Loucy (cell line): ENCODE data around the gene HOXD10.

ENCODE experiments used
- EZH2phosphoT487 ChIP-seq: fragments of 200-600 bp; IDR thresholded peaks from 2 replicates; pipeline ENCODE4 v1.6.1; 2018; ENCODE audit warnings: antibody characterized with exemption, mild to moderate bottlenecking, moderate library complexity, borderline replicate concordance
- TF ChIP-seq, protein P1 (sequence below): fragments of 200-600 bp; sonication (generic); conservative IDR thresholded peaks from 2 replicates; pipeline ENCODE4 v1.5.1; 2014; ENCODE audit warnings: mild to moderate bottlenecking, antibody characterized with exemption, low read length

DNA sequence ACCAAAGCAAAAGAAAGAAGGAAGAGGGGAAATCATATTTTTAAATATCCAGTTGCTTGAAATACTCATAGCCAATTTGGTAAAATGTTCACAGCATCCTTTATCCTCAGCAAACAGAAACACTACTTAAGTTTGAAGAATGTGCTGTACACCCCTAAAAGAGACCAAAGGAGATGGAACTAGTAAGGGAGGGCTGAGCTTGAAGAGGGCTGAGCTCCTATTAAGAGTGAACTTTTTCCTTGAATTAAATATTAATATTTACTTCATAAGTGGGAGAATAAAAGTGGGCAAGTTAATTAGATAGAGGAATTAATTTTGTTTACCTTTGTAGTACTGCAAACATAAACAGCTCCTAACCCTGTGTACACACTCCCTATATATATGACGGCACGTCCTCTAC is 39.8 kb upstream of the HOXD10 start:
- TF ChIP-seq, protein P1, sequence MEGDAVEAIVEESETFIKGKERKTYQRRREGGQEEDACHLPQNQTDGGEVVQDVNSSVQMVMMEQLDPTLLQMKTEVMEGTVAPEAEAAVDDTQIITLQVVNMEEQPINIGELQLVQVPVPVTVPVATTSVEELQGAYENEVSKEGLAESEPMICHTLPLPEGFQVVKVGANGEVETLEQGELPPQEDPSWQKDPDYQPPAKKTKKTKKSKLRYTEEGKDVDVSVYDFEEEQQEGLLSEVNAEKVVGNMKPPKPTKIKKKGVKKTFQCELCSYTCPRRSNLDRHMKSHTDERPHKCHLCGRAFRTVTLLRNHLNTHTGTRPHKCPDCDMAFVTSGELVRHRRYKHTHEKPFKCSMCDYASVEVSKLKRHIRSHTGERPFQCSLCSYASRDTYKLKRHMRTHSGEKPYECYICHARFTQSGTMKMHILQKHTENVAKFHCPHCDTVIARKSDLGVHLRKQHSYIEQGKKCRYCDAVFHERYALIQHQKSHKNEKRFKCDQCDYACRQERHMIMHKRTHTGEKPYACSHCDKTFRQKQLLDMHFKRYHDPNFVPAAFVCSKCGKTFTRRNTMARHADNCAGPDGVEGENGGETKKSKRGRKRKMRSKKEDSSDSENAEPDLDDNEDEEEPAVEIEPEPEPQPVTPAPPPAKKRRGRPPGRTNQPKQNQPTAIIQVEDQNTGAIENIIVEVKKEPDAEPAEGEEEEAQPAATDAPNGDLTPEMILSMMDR, result no peak
- no peak for TF ChIP-seq EZH2phosphoT487
